SK-N-MC (cell line): Measurements from ENCODE around the gene PFKFB3.

ENCODE experiments used
- EZH2 ChIP-seq: fragments of 200-600 bp; sonication (generic); IDR thresholded peaks from one replicate; pipeline ENCODE4 v1.6.1; 2017; ENCODE audit warnings: antibody characterized with exemption
- FOXP2 ChIP-seq: optimal IDR thresholded peaks from 2 replicates; pipeline ENCODE3; 2011; ENCODE audit warnings: mild to moderate bottlenecking, moderate library complexity; ENCODE audit not compliant: insufficient read depth; ENCODE audit errors: extremely low read length, control extremely low read depth
- POLR2AphosphoS5 ChIP-seq: IDR thresholded peaks from 2 replicates; pipeline ENCODE4 v1.6.1; 2012; ENCODE audit warnings: mild to moderate bottlenecking, low read depth, low read length, borderline replicate concordance

DNA sequence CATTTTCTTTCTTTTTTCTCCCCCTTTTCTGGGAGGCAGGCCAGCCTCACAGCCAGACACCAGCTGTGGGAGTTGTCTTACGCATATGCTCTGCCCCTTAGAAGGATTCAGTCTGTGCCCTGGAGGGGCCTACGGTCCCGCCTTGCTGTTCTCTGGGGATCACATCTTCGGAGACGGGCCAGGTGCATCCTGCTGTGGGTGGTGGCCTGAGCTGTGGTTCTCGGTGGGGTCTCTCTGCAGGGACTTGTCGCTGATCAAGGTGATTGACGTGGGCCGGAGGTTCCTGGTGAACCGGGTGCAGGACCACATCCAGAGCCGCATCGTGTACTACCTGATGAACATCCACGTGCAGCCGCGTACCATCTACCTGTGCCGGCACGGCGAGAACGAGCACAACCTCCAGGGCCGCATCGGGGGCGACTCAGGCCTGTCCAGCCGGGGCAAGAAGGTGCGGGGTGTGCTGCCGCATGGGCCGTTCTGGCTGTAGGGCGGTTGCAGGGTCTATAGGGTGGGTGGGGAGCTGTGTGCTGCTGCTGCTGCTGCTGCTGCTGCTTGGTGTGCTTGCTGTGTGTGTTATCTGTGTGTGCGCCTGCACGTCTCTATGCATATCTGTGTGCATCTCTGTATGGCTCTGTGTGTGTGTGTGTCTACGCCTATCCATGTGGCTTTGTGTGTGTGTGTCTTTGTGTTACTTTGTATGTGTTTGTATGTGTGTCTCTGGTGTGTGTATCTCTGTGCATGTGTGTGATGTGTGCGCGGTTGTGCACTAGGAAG, 17.9 kb downstream of the PFKFB3 start:
- TF ChIP-seq POLR2AphosphoS5 = no peak
- no peak for TF ChIP-seq EZH2
- TF ChIP-seq FOXP2 = no peak
